OCI-LY3 (cell line): Measurements from ENCODE around the gene STARD13.

Source experiments
- CTCF ChIP-seq: fragments of 200-600, 300-600 bp; sonication (generic); IDR thresholded peaks from 2 replicates; pipeline ENCODE4 v1.5.1; 2014; ENCODE audit warnings: antibody characterized with exemption, low read length, low read depth
- EZH2phosphoT487 ChIP-seq: fragments of 200-600 bp; shearing (Covaris generic); IDR thresholded peaks from 2 replicates; pipeline ENCODE4 v1.6.1; 2018; ENCODE audit warnings: antibody characterized with exemption, mixed run types, low read depth

GRCh38 chr13:33150662-33151061 lies 134.9 kb downstream of the STARD13 start:
- no peak for TF ChIP-seq CTCF
- TF ChIP-seq EZH2phosphoT487: no peak
